Uterus (tissue), 2 donors: ENCODE results near the gene TRAK2.

Experiments
- CTCF ChIP-seq, 4 experiments: fragments of 200-600 bp in 2 of 4; fragments of 450-650 bp in 2 of 4; sonication (generic) in 2 of 4; IDR thresholded peaks; one replicate each; pipeline ENCODE4 v1.5.1; 2016 to 2019; ENCODE audit warnings: antibody characterized with exemption in 4 of 4, mild to moderate bottlenecking in 2 of 4, moderate library complexity in 1 of 4
- POLR2A ChIP-seq, 2 donors: fragments of 450-650 bp; IDR thresholded peaks; one replicate each; pipeline ENCODE4 v1.6.1; 2016; ENCODE audit warnings: antibody characterized with exemption in 2 of 2, mild to moderate bottlenecking in 1 of 2, moderate library complexity in 1 of 2

GRCh38 chr2:201353116-201353515, 98.1 kb downstream of the TRAK2 start:
- no peak for TF ChIP-seq CTCF (IDR thresholded peaks at IDR 0.05)
- TF ChIP-seq POLR2A (IDR thresholded peaks at IDR 0.05), result no peak
